Right lobe of liver (tissue), 4 donors: ENCODE measurements around the gene ACTL8.

ENCODE experiments used
- POLR2A ChIP-seq: fragments of 450-650 bp; IDR thresholded peaks from one replicate; pipeline ENCODE4 v1.6.1; 2017; ENCODE audit warnings: antibody characterized with exemption, mild to moderate bottlenecking
- TF ChIP-seq, protein P1 (sequence below), 4 donors: fragments of 200-600 bp in 3 of 4; fragments of 450-650 bp in 1 of 4; IDR thresholded peaks; one replicate each; pipeline versions ENCODE4 v1.5.1 to v1.8.0; 2016 to 2022; ENCODE audit warnings: antibody characterized with exemption in 4 of 4, mild to moderate bottlenecking in 2 of 4
- donor health status: DM: no; HTN: no; CAD: no.
- donor health status: DM: no; HTN: no; CAD: no.
- donor health status: DM: no; HTN: yes; CAD: no.

DNA sequence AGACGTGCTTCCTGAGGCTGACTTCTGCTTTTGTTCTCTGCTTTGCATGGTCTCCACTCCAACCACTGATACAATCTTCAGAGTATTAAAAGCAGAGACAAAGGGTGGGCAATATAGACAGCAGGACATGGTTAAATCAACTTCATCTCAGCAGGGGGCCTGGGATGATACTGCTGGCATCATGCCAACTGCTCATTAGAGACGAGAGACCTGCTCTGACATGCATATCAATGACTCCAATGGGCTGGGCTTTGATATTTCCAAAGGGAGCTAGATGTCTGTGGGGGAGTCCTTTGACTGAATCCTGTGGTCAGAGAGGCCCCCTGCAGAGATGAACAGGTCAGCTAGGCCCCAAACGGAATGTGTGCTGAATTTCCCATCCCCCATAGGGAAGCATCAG, 106.6 kb downstream of the ACTL8 start:
- TF ChIP-seq, protein P1, sequence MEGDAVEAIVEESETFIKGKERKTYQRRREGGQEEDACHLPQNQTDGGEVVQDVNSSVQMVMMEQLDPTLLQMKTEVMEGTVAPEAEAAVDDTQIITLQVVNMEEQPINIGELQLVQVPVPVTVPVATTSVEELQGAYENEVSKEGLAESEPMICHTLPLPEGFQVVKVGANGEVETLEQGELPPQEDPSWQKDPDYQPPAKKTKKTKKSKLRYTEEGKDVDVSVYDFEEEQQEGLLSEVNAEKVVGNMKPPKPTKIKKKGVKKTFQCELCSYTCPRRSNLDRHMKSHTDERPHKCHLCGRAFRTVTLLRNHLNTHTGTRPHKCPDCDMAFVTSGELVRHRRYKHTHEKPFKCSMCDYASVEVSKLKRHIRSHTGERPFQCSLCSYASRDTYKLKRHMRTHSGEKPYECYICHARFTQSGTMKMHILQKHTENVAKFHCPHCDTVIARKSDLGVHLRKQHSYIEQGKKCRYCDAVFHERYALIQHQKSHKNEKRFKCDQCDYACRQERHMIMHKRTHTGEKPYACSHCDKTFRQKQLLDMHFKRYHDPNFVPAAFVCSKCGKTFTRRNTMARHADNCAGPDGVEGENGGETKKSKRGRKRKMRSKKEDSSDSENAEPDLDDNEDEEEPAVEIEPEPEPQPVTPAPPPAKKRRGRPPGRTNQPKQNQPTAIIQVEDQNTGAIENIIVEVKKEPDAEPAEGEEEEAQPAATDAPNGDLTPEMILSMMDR (IDR thresholded peaks at IDR 0.05): no peak
- no peak for TF ChIP-seq POLR2A
